HepG2 (cell line): ENCODE results near the gene DAB2. TPM values are rescaled to one million over a fixed set of nuclear protein-coding genes. Genes with fewer than 3 reads are reported as not detected.
A peak's percentile ranks its signal among the peaks of the same experiment; 100 is the strongest.

Experiments used
- ATF7 ChIP-seq, 2 experiments: fragments of 450-650 bp in 1 of 2; sonication (generic) in 1 of 2; formaldehyde crosslinking in 1 of 2; IDR thresholded peaks; 2 replicates each; pipeline versions ENCODE4 v1.4.0 to v1.6.1; 2016 to 2020; ENCODE audit warnings: antibody characterized with exemption in 1 of 2, mild to moderate bottlenecking in 1 of 2, missing genetic modification reagents in 1 of 2
- FIP1L1 ChIP-seq: fragments of 200-400 bp; formaldehyde crosslinking; IDR thresholded peaks from 2 replicates; pipeline ENCODE4 v1.6.1; 2018; ENCODE audit warnings: low read depth, mild to moderate bottlenecking, low read length, moderate library complexity, borderline replicate concordance; ENCODE audit not compliant: insufficient read depth
- FOXC1 ChIP-seq: sonication (generic); formaldehyde crosslinking; IDR thresholded peaks from 2 replicates; pipeline ENCODE4 v1.8.0; 2022; ENCODE audit warnings: mild to moderate bottlenecking, missing genetic modification reagents, borderline replicate concordance
- HMG20B ChIP-seq: conservative IDR thresholded peaks from 2 replicates; pipeline ENCODE4 v1.6.1; 2016; ENCODE audit warnings: missing genetic modification reagents, missing compliant biosample characterization
- HOMEZ ChIP-seq: IDR thresholded peaks from 2 replicates; pipeline ENCODE4 v1.6.1; 2016; ENCODE audit warnings: low read depth
- KAT8 ChIP-seq: IDR thresholded peaks from 2 replicates; pipeline ENCODE4 v1.6.1; 2016; ENCODE audit warnings: missing genetic modification reagents, missing compliant biosample characterization
- NAIF1 ChIP-seq: sonication (generic); formaldehyde crosslinking; IDR thresholded peaks from 2 replicates; pipeline ENCODE4 v1.5.0; 2020; ENCODE audit warnings: mild to moderate bottlenecking, missing genetic modification reagents, borderline replicate concordance
- NR3C1 ChIP-seq: sonication (generic); formaldehyde crosslinking; IDR thresholded peaks from 2 replicates; pipeline ENCODE4 v1.4.0; 2020; ENCODE audit warnings: missing genetic modification reagents
- RCOR2 ChIP-seq: IDR thresholded peaks from 2 replicates; pipeline ENCODE4 v1.6.1; 2016; ENCODE audit warnings: missing biosample characterization, missing genetic modification reagents
- RFXANK ChIP-seq: IDR thresholded peaks from 2 replicates; pipeline ENCODE4 v1.6.1; 2016
- RFXAP ChIP-seq: sonication (generic); formaldehyde crosslinking; IDR thresholded peaks from 2 replicates; pipeline ENCODE4 v1.4.0; 2020; ENCODE audit warnings: missing genetic modification reagents, borderline replicate concordance
- SIN3A ChIP-seq: IDR thresholded peaks from 2 replicates; pipeline ENCODE4 v1.6.1; 2011; ENCODE audit warnings: low read depth, mild to moderate bottlenecking, control low read depth, low read length, borderline replicate concordance
- SNAPC5 ChIP-seq: sonication (generic); formaldehyde crosslinking; IDR thresholded peaks from 2 replicates; pipeline ENCODE4 v1.8.1; 2023; ENCODE audit warnings: mild to moderate bottlenecking, missing genetic modification reagents, borderline replicate concordance
- SPEN ChIP-seq: sonication (generic); formaldehyde crosslinking; IDR thresholded peaks from 2 replicates; pipeline ENCODE4 v1.5.1; 2020; ENCODE audit warnings: low read depth, mild to moderate bottlenecking, missing genetic modification reagents
- TBL1XR1 ChIP-seq: fragments of 150-350 bp; IDR thresholded peaks from 2 replicates; pipeline ENCODE4 v1.6.1; 2014; ENCODE audit warnings: borderline replicate concordance, low read length; ENCODE audit not compliant: partially characterized antibody
- TCF7 ChIP-seq: sonication (generic); IDR thresholded peaks from 2 replicates; pipeline ENCODE4 v1.6.1; 2016; ENCODE audit warnings: antibody characterized with exemption, low read depth
- TGIF2 ChIP-seq: IDR thresholded peaks from 2 replicates; pipeline ENCODE4 v1.6.1; 2016; ENCODE audit warnings: control low read depth, missing compliant biosample characterization
- ZNF136 ChIP-seq: sonication (generic); formaldehyde crosslinking; IDR thresholded peaks from 2 replicates; pipeline ENCODE4 v1.8.1; 2022; ENCODE audit warnings: low read depth, mild to moderate bottlenecking, moderate library complexity, missing genetic modification reagents
- ZNF224 ChIP-seq: sonication (generic); formaldehyde crosslinking; IDR thresholded peaks from 2 replicates; pipeline ENCODE4 v1.5.0; 2020; ENCODE audit warnings: mild to moderate bottlenecking, missing genetic modification reagents
- ZNF234 ChIP-seq: sonication (generic); formaldehyde crosslinking; conservative IDR thresholded peaks from 2 replicates; pipeline ENCODE4 v1.5.1; 2020; ENCODE audit warnings: mild to moderate bottlenecking, missing genetic modification reagents
- ZNF441 ChIP-seq: sonication (generic); formaldehyde crosslinking; IDR thresholded peaks from 2 replicates; pipeline ENCODE4 v1.7.0; 2021; ENCODE audit warnings: missing genetic modification reagents, borderline replicate concordance
- ZNF510 ChIP-seq: sonication (generic); formaldehyde crosslinking; IDR thresholded peaks from 2 replicates; pipeline ENCODE4 v1.4.0; 2020; ENCODE audit warnings: low read depth, mild to moderate bottlenecking, missing genetic modification reagents
- ZNF629 ChIP-seq: sonication (generic); formaldehyde crosslinking; conservative IDR thresholded peaks from 2 replicates; pipeline ENCODE4 v1.5.0; 2020; ENCODE audit warnings: missing genetic modification reagents
- ZNF816 ChIP-seq: sonication (generic); formaldehyde crosslinking; IDR thresholded peaks from 2 replicates; pipeline ENCODE4 v1.8.0; 2022; ENCODE audit warnings: missing genetic modification reagents, mild to moderate bottlenecking, borderline replicate concordance
- ZNF841 ChIP-seq: sonication (generic); formaldehyde crosslinking; IDR thresholded peaks from 2 replicates; pipeline ENCODE4 v1.8.1; 2023; ENCODE audit warnings: missing genetic modification reagents, borderline replicate concordance
- ZSCAN20 ChIP-seq: sonication (generic); formaldehyde crosslinking; IDR thresholded peaks from 2 replicates; pipeline ENCODE4 v1.4.0; 2020; ENCODE audit warnings: missing genetic modification reagents, mild to moderate bottlenecking, borderline replicate concordance
- polyA plus RNA-seq, 8 experiments: library from polyadenylated mRNA; depleted of rRNA in 3 of 8; stranded (reverse) in 7 of 8; unstranded in 1 of 8; fragments of >200 nt; fragmentation: Illumina TruSeq in 4 of 8; extraction: Trizol in 4 of 8; gene quantifications; 2 replicates each; pipeline versions ENCODE4 v1.2.1 to v1.2.3, GENCODE V29; 2011 to 2016; ENCODE audit warnings: low read depth in 4 of 8, missing spikeins in 1 of 8, mixed read lengths in 1 of 8; ENCODE audit not compliant: insufficient read depth in 1 of 8
- total RNA-seq, 5 experiments: library from RNA; depleted of rRNA; stranded (reverse); fragments of >200 nt; fragmentation: Illumina TruSeq; extraction: Trizol; gene quantifications; 2 replicates each; pipeline ENCODE4 v1.2.3, GENCODE V29; 2016; ENCODE audit warnings: low read depth in 1 of 5
- TF ChIP-seq, protein P1 (sequence below): sonication (generic); formaldehyde crosslinking; IDR thresholded peaks from 2 replicates; pipeline ENCODE4 v1.4.0; 2020; ENCODE audit warnings: mild to moderate bottlenecking, missing genetic modification reagents

The DAB2 gene
- total and polyA plus RNA-seq, 2 of the 13 experiments (the other 11 are each of a cell fraction or from before 2014, with no cell fraction given): 6.4 to 6.5 TPM

DNA sequence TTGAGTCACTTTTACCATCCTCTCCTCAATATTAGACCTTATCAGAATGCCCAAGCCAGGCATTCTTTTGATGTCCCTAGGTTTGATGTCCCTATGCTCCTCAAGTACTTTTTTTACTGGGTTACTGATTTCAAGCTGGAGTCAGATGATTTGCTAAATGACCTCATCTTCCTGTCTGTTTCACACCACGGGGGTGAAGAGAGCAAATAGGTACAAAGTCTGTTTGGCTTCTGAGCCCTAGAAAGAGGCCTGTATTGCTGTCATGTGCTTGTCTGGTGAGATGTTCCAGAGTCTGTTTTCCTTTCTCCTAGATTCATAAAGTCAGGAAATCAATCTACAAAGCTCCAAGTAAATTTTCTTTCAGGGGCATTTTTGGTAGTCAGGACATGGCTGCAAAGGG lies 12.7 kb upstream of the DAB2 start (continued):
- TF ChIP-seq RFXAP (no peak), SIN3A (no peak), NR3C1 (CRISPR knock-in tag) (no peak), TCF7 (peak; percentile 92), FIP1L1 (no peak), TBL1XR1 (peak; percentile 79), SNAPC5 (no peak), HOMEZ (CRISPR knock-in tag) (peak; percentile 86; the same call in 1 of the 2 replicates), ZNF441 (CRISPR knock-in tag) (no peak), SPEN (CRISPR knock-in tag) (no peak), ZNF510 (CRISPR knock-in tag) (no peak), ZNF136 (CRISPR knock-in tag) (no peak), ZNF841 (CRISPR knock-in tag) (no peak), ZNF816 (no peak; the same call in 1 of the 2 replicates), HMG20B (CRISPR knock-in tag) (peak; percentile 84; the same call in 1 of the 2 replicates), RFXANK (CRISPR knock-in tag) (peak; percentile 70; the same call in 1 of the 2 replicates), ZSCAN20 (CRISPR knock-in tag) (no peak), ZNF224 (no peak), NAIF1 (CRISPR knock-in tag) (no peak), ZNF234 (CRISPR knock-in tag) (no peak), FOXC1 (CRISPR knock-in tag) (no peak), ZNF629 (CRISPR knock-in tag) (no peak), ATF7 (IDR thresholded peaks at IDR 0.05) (peak; percentile 88), ATF7 (CRISPR knock-in tag; IDR thresholded peaks at IDR 0.05) (no peak; the same call in 1 of the 2 replicates), TGIF2 (CRISPR knock-in tag) (no peak), RCOR2 (peak; percentile 69; the same call in 1 of the 2 replicates), KAT8 (CRISPR knock-in tag) (peak; percentile 68; the same call in 1 of the 2 replicates)
- TF ChIP-seq, protein P1, sequence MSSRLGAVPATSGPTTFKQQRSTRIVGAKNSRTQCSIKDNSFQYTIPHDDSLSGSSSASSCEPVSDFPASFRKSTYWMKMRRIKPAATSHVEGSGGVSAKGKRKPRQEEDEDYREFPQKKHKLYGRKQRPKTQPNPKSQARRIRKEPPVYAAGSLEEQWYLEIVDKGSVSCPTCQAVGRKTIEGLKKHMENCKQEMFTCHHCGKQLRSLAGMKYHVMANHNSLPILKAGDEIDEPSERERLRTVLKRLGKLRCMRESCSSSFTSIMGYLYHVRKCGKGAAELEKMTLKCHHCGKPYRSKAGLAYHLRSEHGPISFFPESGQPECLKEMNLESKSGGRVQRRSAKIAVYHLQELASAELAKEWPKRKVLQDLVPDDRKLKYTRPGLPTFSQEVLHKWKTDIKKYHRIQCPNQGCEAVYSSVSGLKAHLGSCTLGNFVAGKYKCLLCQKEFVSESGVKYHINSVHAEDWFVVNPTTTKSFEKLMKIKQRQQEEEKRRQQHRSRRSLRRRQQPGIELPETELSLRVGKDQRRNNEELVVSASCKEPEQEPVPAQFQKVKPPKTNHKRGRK (CRISPR knock-in tag): no peak
